AG09309 (cell line): Measurements from ENCODE around the gene PRR15L.
A peak's percentile ranks its signal among the peaks of the same experiment; 100 is the strongest.
"Not testable (repeated sequence)": the region's sequence is repeated elsewhere in the genome, so short reads cannot be mapped to it uniquely, and the experiment has no call there.

Source experiments
- DNase-seq: peaks from one replicate; pipeline ENCODE4 v3.0.0-alpha.2; 2010; ENCODE audit warnings: low read depth
- H3K4me3 ChIP-seq: 2 replicates; pipeline ENCODE4 v1.5.1; 2011; ENCODE audit warnings: mild to moderate bottlenecking, low read depth, low read length, moderate library complexity; ENCODE audit not compliant: control insufficient read depth
- CTCF ChIP-seq: IDR thresholded peaks from 2 replicates; pipeline ENCODE4 v1.5.1; 2011; ENCODE audit warnings: mild to moderate bottlenecking, low read depth, low read length, inconsistent platforms; ENCODE audit not compliant: insufficient read depth, control insufficient read depth; ENCODE audit errors: missing control alignments

PRR15L gene

GRCh38 chr17:47941246-47942095 is 16.2 kb downstream of the PRR15L start, which contains the start of gene PNPO:
TSS of gene PNPO (plus strand) at chr17:47941571. CDS start at chr17:47941676, 105 bp downstream.
- peak; percentile 93 for DNase-seq
- H3K4me3 ChIP-seq = peak within 1 kb of the TSS; percentile 85
- no peak for TF ChIP-seq CTCF

GRCh38 chr17:47937941-47938340 is 19.7 kb downstream of the PRR15L start:
- TF ChIP-seq CTCF = no peak

GRCh38 chr17:47935961-47936360 is 21.7 kb downstream of the PRR15L start:
- no peak for TF ChIP-seq CTCF
- peak; percentile 42 for DNase-seq
- H3K4me3 ChIP-seq = no peak overlapping the region

More at GRCh38 chr17:47937941-47938340, 19.7 kb downstream of the PRR15L start:
- no peak overlapping the region for H3K4me3 ChIP-seq
- no peak for DNase-seq

GRCh38 chr17:47935468-47935867 is 22.2 kb downstream of the PRR15L start:
- DNase-seq, H3K4me3 ChIP-seq: not testable (repeated sequence)

GRCh38 chr17:47934856-47935255 is 22.8 kb downstream of the PRR15L start:
- DNase-seq = no peak
- no peak overlapping the region for H3K4me3 ChIP-seq
- no peak for TF ChIP-seq CTCF

- no peak overlapping the region for H3K4me3 ChIP-seq
- DNase-seq = no peak
- no peak for TF ChIP-seq CTCF
These were observed 25.8 kb downstream of the PRR15L start for GRCh38 chr17:47931848-47932247.

- no peak for TF ChIP-seq CTCF
- DNase-seq = no peak
- no peak overlapping the region for H3K4me3 ChIP-seq
These were observed 28.3 kb downstream of the PRR15L start for GRCh38 chr17:47929218-47930000.
